NAMALWA (cell line): ENCODE results near the gene UROS.

Experiments used
- DNase-seq: peaks from one replicate; pipeline ENCODE4 v3.0.0-alpha.2; 2015; ENCODE audit warnings: low spot score

UROS gene

DNA sequence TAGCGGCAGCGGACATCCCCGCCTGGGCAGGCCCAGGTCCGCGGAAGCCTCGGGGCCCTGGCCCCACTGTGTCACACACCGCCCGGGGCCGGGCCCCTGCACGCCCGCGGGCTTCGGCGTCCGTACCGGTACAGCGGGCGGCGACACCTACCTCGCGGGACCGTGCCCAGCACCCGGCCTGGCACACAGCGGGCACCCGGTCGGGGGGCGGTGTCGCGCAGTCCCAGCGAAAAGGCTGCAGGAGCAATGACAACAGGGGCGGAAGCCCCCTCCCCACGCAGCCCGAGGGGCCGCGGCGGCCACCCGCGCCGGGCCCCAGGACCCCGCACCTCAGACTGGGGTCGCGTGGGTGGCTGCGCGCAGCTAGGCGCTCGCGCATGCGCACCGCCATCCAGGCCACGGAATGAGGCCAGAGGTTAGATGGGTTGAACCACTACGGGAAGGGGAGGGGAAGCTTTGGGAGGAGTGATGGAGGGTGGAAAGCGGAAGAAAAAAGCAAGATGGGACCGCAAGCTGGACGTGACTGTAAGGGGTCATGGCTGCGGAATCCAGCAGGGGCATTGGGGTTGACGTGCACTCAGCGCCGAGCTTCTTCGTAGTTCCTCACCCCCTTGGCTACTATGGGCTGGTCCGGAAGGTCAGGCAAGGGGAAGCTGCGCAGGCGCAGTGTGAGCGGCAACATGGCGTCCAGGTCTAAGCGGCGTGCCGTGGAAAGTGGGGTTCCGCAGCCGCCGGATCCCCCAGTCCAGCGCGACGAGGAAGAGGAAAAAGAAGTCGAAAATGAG is at the start of gene UROS, which contains the start of gene BCCIP:
UROS (minus strand) TSS at position 381 of the 785 bp plus-strand sequence. CDS start 6,759 bp downstream, outside the sequence.
BCCIP (plus strand) TSS at position 669 of the 785 bp plus-strand sequence; CDS start at position 681, 12 bp downstream.
- peak; percentile 94 for DNase-seq

DNA sequence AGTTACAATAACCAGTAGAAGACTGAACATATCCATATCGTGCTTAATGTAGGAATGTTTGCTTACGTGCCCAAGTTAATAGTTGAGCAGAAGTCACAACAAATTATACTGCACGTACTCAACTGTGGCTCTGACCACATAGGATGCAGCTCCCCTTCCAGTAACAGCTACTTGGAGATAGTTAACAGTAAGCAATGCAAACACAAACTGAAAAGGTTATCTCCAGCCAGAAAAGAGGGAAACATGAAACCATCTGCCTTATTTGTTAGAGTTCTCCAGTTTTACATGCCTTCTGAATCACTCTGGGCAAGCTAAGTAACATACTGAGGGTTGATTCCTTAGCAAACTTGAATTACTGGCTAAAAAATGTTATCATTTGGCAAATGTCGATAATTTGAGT is 48.3 kb upstream of the UROS start:
- no peak for DNase-seq

DNA sequence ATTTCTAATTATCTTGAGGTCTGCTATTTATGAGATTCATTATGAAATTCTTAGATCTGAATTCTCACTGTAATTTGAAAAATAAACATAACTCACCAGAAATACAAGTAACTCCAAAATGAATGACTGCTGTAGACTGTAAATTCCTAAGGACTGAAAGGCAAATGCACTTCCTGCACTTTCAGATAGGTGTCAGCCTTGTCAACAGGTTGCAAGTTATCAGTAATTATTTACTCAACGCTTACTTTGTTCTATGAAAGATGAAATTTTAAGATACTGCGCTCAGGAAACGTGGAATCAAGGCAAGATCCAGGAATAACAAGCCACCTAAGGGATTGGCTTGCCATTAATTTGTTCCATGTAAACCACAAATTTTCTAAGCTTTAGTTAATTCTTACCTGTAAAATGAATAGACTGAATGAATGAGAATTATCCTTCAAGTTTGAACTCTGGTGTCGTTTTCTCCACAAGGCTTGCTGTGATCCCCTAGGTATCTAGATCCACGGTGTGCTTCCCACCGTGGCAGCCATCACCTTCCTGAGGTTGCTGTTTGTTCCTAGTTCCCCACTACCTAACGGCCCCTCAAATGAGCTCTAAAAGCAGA is 45.4 kb upstream of the UROS start:
- DNase-seq: peak; percentile 53

DNA sequence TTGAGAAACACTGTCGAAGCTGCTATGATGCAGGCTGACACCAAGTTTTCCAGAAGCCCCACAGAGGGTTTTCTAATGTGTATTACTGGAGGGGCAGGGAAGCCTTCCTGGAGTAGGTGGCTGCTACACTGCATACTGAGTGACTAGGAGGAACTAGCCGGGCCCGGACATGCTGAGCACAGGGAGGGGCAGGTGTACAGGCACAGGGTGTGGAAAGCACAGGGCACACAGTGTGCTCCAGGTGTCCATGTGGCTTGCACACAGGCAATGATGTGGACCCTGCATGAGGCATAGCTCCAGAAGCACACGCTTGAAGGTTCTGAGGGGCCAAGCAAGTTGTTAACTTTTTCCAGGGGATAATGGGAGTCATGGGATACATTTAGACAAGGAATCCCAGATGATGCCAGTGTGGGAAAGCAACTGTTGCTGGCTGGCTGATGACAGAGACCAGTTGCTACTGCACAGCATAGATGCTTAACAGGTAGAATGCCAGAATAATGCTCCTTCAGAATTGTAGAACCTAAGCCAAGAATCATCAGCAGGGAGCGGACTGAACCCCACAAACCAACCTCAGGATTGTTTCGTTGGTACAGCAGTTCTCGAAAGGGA is 43.5 kb upstream of the UROS start:
- no peak for DNase-seq

DNA sequence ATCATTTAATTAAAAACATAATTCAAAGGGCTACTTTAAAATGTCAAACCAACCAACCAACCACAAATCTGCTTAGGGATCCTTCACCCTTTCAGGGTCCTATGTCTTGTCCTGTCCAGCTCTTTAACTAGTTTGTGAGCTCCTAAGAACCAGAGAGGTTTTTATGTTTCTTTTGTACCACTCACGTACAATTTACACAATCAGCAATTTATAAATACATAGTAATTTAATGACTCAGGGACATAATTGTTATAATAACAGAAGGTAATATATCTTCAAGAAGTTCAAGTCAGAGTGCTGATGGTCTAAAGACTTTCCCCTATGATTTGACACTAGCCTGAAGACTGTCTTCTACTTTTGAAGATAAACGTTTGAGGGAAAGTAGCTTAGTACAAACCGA is 42.1 kb upstream of the UROS start:
- DNase-seq: no peak

DNA sequence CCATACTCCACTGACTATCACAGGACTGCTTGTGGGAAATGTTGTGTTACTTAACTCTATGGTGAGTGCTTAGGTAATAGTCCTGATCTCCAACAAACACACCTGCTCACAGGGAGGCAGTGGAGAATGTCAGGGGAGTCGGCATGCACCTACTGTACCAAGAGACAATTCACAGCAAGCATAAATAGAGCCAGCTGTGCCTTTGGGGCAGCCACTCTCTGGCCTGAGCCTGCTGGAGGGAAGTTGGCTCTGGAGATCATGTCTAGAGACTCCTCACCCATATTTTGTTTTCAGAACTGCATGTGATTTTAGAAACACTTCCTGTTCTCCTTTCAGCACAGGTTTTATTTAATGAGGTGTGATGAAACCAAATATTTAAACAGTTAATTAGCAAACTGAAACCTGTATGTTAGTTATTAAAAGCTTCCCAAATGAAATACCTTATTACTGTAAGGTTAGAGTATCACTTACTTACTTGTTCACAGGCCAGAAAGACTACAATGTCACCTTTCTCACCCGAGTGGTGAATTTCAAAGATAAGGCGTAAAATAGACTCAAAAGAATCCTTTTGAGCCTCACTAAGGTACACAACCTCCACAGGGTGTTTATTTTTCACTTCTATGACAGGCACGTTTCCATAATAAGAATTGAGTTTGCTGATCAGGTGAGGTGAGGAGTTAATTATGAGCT is 36.2 kb upstream of the UROS start:
- no peak for DNase-seq

DNA sequence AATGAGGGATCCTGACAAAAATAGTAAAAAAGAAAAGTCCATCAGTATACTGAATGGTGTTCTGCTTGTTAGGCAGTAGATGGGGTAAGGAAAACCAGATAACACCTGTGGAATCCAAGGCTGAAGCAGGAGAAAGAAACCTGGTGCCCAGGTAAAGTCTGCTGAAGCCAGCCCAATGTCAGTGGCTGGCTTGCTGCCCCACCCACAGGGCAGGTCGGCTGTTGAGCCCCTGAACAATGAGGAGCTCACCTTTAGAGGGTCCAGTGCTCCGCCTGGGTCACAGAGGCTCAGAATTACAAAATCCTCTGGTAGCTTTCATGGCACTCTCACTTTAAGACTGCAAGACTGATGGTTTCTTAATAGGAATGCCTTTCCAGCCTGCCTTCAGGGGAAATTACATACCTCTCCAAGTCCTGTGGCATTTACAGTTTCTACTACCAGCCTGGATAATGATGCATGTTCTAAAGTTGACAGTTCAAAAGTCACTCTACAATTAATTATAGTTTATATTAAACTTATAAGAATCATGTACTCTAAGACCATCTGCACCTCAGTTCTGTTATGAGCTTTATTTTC is 34.2 kb upstream of the UROS start:
- no peak for DNase-seq

DNA sequence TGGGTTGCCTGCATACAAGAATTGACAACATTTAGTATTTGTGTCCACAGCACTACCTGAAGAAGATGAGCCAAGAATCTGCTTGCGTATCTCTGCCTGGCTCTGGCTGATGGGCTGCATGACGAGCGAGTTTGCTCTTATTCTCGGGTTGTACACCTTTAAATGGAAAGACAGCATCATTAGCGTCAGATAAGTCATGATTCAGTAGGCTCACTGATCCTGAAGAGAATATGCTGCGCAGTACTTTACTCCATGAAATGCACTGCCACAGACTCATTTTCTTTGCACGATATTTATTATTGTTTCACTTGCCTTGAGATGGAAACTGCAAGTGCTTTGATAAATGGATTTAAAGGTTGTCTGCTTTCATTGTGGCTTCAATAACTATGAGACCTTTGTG is 29.4 kb upstream of the UROS start:
- DNase-seq: no peak

DNA sequence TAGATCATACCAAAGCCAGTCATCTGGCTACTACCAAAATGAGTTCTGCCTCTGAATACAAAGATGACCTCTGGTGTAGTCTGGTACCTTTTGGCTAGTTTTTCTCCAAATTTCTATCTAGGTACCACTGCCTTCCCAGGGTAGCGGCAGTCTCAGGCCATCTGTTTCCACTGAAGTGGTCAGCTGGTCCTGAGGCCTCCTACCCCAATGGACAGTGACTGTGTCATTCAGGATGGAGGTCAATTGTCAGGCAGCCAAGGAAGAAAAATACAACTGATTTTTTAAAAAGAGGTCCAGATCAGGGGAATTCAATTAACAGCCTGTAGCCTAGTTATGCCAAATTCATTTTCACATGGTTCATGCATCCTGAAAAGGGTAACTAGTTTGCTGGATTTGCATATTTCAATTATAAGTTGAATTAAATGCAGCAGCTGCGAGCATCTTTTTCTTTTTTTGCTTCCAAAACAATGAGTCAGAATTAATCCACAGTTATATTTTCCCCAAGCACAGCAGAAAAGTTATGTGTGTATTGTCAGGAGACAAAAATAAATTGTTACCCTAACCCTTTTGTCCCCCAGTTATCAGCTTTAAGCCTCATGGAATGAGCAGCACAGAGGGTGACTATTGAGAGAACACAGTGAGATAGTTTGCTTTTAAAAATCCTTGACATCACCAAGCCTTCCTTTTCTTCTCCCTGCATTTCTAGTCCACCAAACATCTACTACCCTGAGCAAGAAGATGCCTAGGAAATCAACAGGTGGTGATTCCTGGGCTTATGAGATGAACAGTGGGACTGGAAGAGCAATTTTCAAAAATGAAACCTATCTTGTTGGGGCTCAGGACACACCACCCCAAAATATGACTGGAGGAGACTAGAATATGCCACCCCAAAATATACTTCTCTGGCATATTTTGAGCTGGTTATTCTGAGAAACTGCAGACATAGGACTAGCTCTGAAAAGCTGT is 28.0 kb upstream of the UROS start:
- no peak for DNase-seq

DNA sequence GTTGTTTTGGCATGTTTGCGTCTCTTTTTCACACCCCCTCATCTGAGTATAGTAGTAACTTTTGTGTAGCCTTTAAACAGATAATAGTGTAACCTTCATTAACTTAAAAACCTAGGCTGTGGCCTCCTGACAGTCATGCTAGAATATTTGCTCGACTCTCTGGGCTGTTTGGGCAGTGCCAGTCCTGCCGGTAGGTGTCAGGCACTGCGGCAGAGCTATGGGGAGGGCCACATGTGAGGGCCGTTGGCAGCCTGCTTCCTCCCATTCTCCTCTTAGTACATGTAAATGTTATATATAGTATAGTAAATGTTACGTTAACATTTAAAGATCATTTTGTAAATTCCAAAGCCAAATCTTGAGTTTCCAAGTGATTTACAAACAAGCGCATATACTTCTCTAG is 26.4 kb upstream of the UROS start:
- no peak for DNase-seq

DNA sequence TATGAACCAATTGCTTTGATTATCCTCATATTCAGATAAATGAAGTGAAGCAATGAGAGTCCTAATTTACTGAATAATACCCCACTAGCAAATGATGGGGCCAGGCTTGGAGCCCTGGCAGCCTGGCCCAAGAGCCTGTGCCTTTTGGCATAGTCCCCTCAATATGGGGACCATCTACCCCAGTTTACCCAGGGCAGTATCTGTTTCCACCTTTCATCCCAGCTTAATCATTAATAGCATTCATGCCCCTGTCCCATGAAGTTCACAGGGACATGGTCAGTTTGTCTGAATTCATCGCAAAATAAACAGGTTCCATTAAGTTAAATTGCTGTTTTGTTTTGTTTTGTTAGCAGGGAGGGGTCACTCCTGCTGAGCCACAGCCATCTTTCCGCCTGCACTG is 25.8 kb upstream of the UROS start:
- DNase-seq: no peak

DNA sequence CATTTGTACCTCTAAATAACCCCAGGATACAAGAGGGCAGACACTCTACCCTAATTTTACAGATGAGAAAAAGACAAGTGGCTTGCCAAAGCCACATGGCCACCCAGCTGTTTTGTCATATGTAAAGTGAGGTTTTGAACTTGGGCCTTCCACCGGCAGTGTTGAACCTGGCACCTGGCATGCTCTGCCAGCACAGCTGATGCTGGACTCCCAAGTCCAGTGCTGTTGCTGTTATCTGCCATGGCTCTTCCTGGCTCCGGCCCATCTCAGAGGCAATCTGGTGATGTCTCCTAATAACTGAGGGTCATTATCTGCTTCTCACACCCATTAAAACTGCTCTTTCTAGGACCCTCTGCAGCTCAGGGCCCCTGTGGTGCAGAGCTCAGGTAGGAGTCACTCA is 25.3 kb upstream of the UROS start:
- DNase-seq: no peak

DNA sequence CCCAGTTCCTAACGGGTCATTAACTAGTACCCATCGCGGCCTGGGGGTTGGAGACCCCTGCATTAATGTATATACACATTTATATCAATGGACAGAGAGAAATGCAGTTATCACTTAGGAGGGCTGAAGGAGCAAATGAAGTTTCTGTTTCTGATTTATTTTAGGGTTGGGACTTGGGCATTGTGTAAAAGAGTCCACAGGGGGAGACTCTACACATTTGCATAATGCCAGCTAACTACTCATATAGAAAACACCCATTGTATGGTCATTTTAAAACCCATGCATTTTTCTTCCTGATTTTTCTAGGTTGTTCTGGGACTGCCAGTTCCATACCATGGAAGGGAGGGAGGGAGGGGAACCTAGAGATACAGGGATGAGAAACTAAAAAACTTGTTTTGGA is 23.8 kb upstream of the UROS start:
- DNase-seq: no peak

DNA sequence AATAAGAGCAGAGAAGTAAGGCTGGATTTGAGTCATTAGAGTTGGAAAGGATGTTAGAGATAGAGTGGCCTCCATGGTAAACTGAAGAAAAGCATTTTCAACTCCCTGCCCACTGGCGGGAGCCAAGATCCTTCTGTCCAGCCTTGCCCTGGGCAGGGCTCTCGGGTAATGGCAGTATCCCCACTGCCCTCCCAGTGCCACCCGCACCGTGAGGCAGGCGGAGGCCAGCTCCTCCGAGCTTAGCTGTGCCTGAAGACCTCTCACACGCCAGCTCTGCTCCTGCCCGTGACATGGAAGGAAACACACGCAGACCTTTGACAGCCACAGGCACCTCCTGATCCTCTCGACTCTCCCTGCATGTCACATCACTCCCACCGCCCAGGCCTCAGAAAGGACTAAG is 22.6 kb upstream of the UROS start:
- no peak for DNase-seq

DNA sequence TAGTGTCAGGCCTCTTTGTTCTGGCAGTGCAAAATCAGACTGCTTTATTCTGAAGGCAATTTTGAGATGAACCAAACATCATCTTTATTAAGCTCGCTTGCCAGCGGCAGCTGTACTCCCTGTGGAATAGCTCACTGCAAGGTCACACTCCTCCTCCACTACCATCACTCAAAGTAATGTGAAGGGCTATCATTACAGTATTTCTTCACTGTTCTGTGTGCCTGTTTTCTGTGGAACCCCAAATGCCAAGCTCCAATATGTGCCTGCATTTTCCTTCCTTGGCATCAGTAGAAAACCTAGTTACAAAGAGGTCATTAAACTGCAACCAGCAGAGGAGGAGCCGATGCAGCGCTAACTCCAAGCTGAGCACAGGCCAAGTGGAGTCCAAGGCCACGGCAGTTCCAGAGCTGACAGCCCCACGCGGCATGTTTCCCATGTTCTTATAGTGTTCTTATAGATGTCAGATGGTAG is 21.7 kb upstream of the UROS start:
- DNase-seq: no peak

DNA sequence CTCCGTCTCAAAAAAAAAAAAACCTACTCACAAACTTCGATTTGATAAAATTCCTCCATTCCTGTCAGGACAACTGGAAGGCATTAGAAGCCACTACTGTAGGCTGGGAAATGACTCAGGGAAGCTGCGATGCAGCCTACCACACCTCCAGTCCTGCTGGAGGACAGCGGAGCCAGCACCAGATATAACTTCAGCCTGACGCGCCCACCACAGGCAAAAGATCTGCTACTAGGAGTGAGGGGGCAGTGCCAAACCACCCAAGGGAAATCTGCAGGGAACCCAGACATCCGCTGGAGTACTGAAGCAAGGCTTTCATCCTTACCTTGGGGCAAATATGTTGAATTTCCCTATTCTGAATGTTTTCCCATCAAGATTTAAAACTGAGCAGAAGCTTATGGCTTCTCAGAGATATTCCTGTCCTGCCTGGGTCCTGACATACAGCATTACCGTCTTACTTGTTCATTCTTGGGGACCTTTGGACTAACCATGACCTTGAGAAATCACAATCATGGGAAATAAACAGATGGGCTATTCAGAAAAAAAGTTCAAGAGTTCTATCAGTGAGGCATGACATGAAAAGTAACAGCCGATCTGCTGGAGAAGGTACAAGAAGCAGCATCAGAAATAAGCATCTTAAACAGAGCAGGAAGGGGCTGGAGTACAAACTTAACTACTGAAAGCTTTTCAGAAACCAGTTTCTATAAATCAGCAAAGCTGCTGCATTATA is 20.7 kb upstream of the UROS start:
- no peak for DNase-seq

DNA sequence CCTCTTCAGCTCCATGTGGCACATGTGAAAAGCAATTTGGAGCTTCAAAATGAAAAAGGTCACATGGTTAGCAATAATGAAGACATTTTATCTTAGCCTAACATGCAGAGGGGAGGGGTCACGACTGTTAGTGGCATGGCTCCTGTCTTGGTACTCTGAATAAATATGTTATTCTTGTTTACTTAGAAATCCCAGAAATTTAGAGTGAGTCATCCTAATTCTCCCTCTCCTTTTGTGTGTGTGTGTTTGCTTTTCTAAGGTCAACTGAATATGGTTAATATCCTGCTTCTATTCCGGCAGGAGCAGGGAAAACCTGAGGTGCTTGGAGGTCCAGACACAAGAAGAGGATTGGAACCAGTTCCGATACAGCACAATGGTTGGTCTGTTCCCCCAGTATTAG is 17.9 kb upstream of the UROS start:
- DNase-seq: no peak

DNA sequence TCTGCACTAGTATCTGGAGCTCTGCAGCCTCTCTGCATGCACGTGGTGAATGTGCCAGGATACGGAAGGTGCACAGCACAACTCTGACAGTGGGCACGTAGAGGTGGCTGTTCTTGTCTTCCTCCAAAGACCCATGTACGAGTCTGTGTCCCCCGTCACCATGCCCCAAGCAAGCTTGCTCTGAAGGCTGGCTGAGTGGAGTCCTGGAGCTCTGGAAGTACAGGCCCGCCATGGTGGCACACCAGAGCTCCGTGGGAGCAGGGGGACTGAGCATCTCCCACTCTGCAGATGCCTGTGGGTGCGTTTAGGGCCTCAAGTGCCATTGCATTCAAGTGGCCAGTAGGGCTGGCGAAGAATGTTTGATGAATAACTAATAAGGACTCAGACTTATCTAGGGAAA is 17.3 kb upstream of the UROS start:
- DNase-seq: no peak

DNA sequence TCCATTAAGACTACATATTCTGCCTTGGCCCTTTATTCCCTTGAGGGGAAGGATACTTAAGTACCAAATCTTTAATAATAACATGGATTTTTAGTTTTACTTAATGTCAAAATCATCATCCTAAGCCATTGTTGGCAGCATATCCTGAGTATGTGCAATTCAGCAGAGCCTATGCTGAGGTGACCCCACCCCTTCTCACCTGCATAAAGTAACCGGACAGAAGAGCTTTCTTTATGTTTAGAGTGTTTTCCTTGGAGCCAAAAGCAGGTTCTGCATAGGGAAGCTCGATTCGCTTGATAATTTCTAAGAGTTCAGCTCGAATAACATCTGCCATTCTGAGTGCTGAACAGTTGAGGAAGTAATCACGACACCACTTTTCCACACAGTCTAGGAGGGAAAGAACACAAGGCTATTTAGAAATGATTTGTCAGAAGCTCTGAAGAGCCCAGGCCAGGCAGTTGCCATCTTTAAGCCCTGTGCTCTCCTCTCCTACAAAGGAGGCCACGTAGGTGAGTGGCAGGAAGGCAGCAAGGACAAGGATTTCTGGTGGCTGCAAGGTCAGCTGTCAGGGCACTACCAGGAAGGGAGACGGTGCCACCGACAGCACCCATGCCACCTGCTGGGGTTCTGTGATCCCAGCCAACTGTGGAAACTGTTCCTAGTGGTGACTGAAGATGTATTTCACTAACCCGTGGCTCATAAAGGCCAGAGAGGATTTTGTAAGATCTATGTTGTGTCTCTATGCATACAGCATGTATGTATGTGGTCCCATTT is 15.9 kb upstream of the UROS start:
- DNase-seq: no peak

DNA sequence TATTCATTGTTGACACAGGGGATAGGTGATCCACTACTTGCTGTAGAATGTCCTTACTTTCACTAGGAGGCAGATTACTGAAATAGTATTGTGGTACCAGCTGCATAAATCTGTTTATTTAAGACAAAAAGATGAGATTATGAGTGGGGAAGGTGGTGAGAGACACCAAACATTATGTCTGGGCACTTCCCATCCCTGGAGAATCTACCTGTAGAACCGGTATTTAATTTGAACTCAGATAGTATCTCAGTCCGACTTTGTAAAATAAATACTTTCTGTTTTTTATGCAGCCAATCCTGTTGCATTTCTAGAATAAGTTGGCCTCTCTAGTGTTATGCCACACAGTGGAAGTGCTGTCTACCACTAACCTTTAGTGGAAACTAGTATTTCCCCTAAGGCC is 13.7 kb upstream of the UROS start:
- no peak for DNase-seq
